SK-N-SH treated with all-trans-retinoic acid at 6 μM for 48 hours (cell line): ENCODE data around the gene KCNMA1.

Experiments used
- ESRRG ChIP-seq: fragments of 250-450 bp; sonication (Bioruptor Pico); IDR thresholded peaks from 2 replicates; pipeline ENCODE4 v1.6.1; 2021; ENCODE audit warnings: mild to moderate bottlenecking
- GLIS3 ChIP-seq: fragments of 250-450 bp; sonication (Bioruptor Pico); IDR thresholded peaks from 2 replicates; pipeline ENCODE4 v1.5.0; 2020; ENCODE audit warnings: mild to moderate bottlenecking, moderate library complexity
- RARB ChIP-seq: fragments of 250-450 bp; sonication (Bioruptor Pico); IDR thresholded peaks from 2 replicates; pipeline ENCODE4 v1.8.0; 2021; ENCODE audit warnings: mild to moderate bottlenecking, moderate library complexity
- ZFP3 ChIP-seq: fragments of 250-450 bp; sonication (Bioruptor Pico); IDR thresholded peaks from 2 replicates; pipeline ENCODE4 v1.5.0; 2020; ENCODE audit warnings: mild to moderate bottlenecking, moderate library complexity
- ZFP30 ChIP-seq: fragments of 450-650 bp; formaldehyde crosslinking; IDR thresholded peaks from 2 replicates; pipeline ENCODE4 v1.5.0; 2022; ENCODE audit warnings: mild to moderate bottlenecking, moderate library complexity
- TF ChIP-seq, protein P1 (sequence below): fragments of 250-450 bp; sonication (Bioruptor Pico); IDR thresholded peaks from 2 replicates; pipeline ENCODE4 v1.5.1; 2021; ENCODE audit warnings: mild to moderate bottlenecking, moderate library complexity
- TF ChIP-seq, protein P2 (sequence below): fragments of 250-450 bp; sonication (Bioruptor Pico); IDR thresholded peaks from 2 replicates; pipeline ENCODE4 v1.5.1; 2020; ENCODE audit warnings: low read depth, mild to moderate bottlenecking, moderate library complexity

DNA sequence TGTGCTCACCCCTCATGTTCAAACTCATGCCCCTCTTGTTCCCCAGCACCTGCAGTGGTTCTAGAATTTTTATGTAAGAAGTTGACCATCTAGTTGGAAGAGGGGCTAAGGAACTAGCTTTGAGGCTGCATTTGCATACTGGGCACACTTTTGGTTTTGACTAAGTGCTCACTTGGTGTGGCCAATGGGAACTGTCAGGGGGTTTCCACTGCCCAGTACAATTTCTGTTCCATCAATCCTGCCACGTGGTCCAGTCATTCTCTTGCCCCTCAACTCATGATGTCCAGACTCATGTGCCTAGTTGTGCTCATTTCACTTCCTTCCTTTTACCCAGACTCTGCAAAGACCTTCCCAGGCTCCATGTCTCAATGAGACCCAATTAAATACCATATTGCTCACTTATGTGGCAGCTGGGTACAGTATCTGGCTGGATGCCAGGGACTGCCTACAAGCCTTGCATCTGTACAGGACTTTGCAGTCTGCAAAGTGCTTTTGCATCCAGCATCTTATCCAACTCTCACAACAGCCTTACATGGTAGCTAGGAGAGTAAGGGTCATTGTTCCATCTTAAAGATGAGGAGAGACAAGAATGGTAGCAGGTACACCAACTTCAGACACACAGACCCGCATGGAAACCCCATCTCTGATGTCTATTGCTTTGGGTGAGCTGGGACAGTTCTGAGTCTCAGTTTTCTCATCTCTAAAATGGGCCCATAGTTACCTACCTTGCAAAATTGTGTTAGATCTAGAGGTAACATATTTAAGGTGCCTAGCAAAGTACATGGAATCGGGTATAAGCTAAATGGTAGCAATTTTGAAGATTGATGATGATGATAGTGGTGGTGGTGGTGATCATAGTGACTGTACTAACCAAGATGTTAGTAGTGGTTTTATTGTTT lies 30.1 kb upstream of the KCNMA1 start:
- TF ChIP-seq ZFP3 (CRISPR knock-in tag) (no peak), ZFP30 (CRISPR knock-in tag) (no peak), GLIS3 (CRISPR knock-in tag) (no peak), ESRRG (CRISPR knock-in tag) (no peak), RARB (CRISPR knock-in tag) (no peak)
- TF ChIP-seq, protein P1, sequence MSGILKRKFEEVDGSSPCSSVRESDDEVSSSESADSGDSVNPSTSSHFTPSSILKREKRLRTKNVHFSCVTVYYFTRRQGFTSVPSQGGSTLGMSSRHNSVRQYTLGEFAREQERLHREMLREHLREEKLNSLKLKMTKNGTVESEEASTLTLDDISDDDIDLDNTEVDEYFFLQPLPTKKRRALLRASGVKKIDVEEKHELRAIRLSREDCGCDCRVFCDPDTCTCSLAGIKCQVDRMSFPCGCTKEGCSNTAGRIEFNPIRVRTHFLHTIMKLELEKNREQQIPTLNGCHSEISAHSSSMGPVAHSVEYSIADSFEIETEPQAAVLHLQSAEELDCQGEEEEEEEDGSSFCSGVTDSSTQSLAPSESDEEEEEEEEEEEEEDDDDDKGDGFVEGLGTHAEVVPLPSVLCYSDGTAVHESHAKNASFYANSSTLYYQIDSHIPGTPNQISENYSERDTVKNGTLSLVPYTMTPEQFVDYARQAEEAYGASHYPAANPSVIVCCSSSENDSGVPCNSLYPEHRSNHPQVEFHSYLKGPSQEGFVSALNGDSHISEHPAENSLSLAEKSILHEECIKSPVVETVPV (CRISPR knock-in tag), result no peak
- TF ChIP-seq, protein P2, sequence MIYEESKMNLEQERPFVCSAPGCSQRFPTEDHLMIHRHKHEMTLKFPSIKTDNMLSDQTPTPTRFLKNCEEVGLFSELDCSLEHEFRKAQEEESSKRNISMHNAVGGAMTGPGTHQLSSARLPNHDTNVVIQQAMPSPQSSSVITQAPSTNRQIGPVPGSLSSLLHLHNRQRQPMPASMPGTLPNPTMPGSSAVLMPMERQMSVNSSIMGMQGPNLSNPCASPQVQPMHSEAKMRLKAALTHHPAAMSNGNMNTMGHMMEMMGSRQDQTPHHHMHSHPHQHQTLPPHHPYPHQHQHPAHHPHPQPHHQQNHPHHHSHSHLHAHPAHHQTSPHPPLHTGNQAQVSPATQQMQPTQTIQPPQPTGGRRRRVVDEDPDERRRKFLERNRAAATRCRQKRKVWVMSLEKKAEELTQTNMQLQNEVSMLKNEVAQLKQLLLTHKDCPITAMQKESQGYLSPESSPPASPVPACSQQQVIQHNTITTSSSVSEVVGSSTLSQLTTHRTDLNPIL (CRISPR knock-in tag), result no peak
